HT1080 (cell line): Measurements from ENCODE around the gene MTMR6. TPM values are rescaled to one million over a fixed set of nuclear protein-coding genes. Genes with fewer than 3 reads are reported as not detected.

Experiments
- DNase-seq: peaks from one replicate; pipeline ENCODE4 v3.0.0-alpha.2; 2015; ENCODE audit warnings: low read depth
- total RNA-seq: library from RNA; depleted of rRNA; stranded (reverse); fragments of >200 nt; shearing (Covaris generic); gene quantifications from 2 replicates; pipeline ENCODE4 v1.2.3, GENCODE V29; 2014

Gene MTMR6
- total RNA-seq, 1 experiment from 2014 or later, result 21.2 TPM

GRCh38 chr13:25281193-25281934, 5.9 kb downstream of the MTMR6 start:
- no peak for DNase-seq

- no peak for DNase-seq
Measured at GRCh38 chr13:25280396-25280795, 6.9 kb downstream of the MTMR6 start.

- peak; percentile 79 for DNase-seq
Measured at GRCh38 chr13:25276748-25277147, 10.5 kb downstream of the MTMR6 start.

- DNase-seq, result no peak
Measured at GRCh38 chr13:25268561-25268960, 18.7 kb downstream of the MTMR6 start.

- no peak for DNase-seq
Measured at GRCh38 chr13:25267715-25268114, 19.6 kb downstream of the MTMR6 start.

- DNase-seq, result no peak
Measured at GRCh38 chr13:25266706-25267105, 20.6 kb downstream of the MTMR6 start.

GRCh38 chr13:25262261-25262660, 25.0 kb downstream of the MTMR6 start:
- DNase-seq, result no peak

- DNase-seq, result peak; percentile 34
Measured at GRCh38 chr13:25253702-25254101, 33.6 kb downstream of the MTMR6 start.

GRCh38 chr13:25252752-25253151, 34.5 kb downstream of the MTMR6 start:
- DNase-seq, result no peak

- DNase-seq, result no peak
Measured at GRCh38 chr13:25252225-25252624, 35.1 kb downstream of the MTMR6 start.

- DNase-seq, result no peak
Measured at GRCh38 chr13:25249001-25249543, 38.2 kb downstream of the MTMR6 start.

- DNase-seq, result no peak
Measured at GRCh38 chr13:25248071-25248470, 39.2 kb downstream of the MTMR6 start.

- DNase-seq, result no peak
Measured at GRCh38 chr13:25247360-25247759, 39.9 kb downstream of the MTMR6 start.

GRCh38 chr13:25244123-25244522, 43.2 kb downstream of the MTMR6 start:
- no peak for DNase-seq

- no peak for DNase-seq
Measured at GRCh38 chr13:25242956-25243355, 44.3 kb downstream of the MTMR6 start.

GRCh38 chr13:25241007-25241406, 46.3 kb downstream of the MTMR6 start:
- no peak for DNase-seq

GRCh38 chr13:25237083-25237482, 50.2 kb downstream of the MTMR6 start:
- no peak for DNase-seq

GRCh38 chr13:25233861-25234260, 53.4 kb downstream of the MTMR6 start:
- DNase-seq, result no peak

- DNase-seq, result peak; percentile 53
Measured at GRCh38 chr13:25232937-25233515, 54.3 kb downstream of the MTMR6 start.

- no peak for DNase-seq
Measured at GRCh38 chr13:25231517-25231916, 55.8 kb downstream of the MTMR6 start.

- no peak for DNase-seq
Measured at GRCh38 chr13:25227690-25228089, 59.6 kb downstream of the MTMR6 start.

GRCh38 chr13:25225970-25226369, 61.3 kb downstream of the MTMR6 start:
- no peak for DNase-seq

- no peak for DNase-seq
Measured at GRCh38 chr13:25224151-25224550, 63.1 kb downstream of the MTMR6 start.
